Measurements from ENCODE around the gene CCDC57. TPM values are rescaled to one million over a fixed set of nuclear protein-coding genes. Genes with fewer than 3 reads are reported as not detected.

The CCDC57 gene
- polyA plus RNA-seq, 1 donor = 31.7 TPM

Other genes with a start within 250 kb of the CCDC57 start
- gene ASPSCR1, start 235.2 kb downstream of the CCDC57 start, polyA plus RNA-seq (ENCODE audit: insufficient read length) = 22.2 TPM
- 28.6 TPM for gene CENPX, start 190.0 kb downstream of the CCDC57 start, polyA plus RNA-seq (ENCODE audit: insufficient read length)
- gene LRRC45, start 189.5 kb downstream of the CCDC57 start, polyA plus RNA-seq (ENCODE audit: insufficient read length) = 8.4 TPM
- 6.0 TPM for gene RAC3, start 181.2 kb downstream of the CCDC57 start, polyA plus RNA-seq (ENCODE audit: insufficient read length)
- 32.8 TPM for gene DCXR, start 175.1 kb downstream of the CCDC57 start, polyA plus RNA-seq (ENCODE audit: insufficient read length)
- gene RFNG, start 161.0 kb downstream of the CCDC57 start, polyA plus RNA-seq (ENCODE audit: insufficient read length) = 31.0 TPM
- 69.4 TPM for gene GPS1, start 160.9 kb downstream of the CCDC57 start, polyA plus RNA-seq (ENCODE audit: insufficient read length)
- gene DUS1L, start 147.0 kb downstream of the CCDC57 start, polyA plus RNA-seq (ENCODE audit: insufficient read length) = 60.1 TPM
- 24.6 TPM for gene FASN, start 114.6 kb downstream of the CCDC57 start, polyA plus RNA-seq (ENCODE audit: insufficient read length)
- 29.7 TPM for gene SLC16A3, start 16.2 kb upstream of the CCDC57 start, polyA plus RNA-seq (ENCODE audit: insufficient read length)
- 63.5 TPM for gene CSNK1D, start 60.9 kb upstream of the CCDC57 start, polyA plus RNA-seq (ENCODE audit: insufficient read length)
- 0.43 TPM for gene CD7, start 104.8 kb upstream of the CCDC57 start, polyA plus RNA-seq (ENCODE audit: insufficient read length)
- gene SECTM1, start 120.9 kb upstream of the CCDC57 start, polyA plus RNA-seq (ENCODE audit: insufficient read length) = 3.3 TPM
- gene TEX19, start 146.4 kb upstream of the CCDC57 start, polyA plus RNA-seq (ENCODE audit: insufficient read length) = not detected
- gene UTS2R, start 158.9 kb upstream of the CCDC57 start, polyA plus RNA-seq (ENCODE audit: insufficient read length) = 5.8 TPM
- 19.6 TPM for gene HEXD, start 205.5 kb upstream of the CCDC57 start, polyA plus RNA-seq (ENCODE audit: insufficient read length)
- 17.9 TPM for gene OGFOD3, start 205.7 kb upstream of the CCDC57 start, polyA plus RNA-seq (ENCODE audit: insufficient read length)
- gene CYBC1, start 237.9 kb upstream of the CCDC57 start, polyA plus RNA-seq (ENCODE audit: insufficient read length) = 25.2 TPM
- gene NARF, start 245.9 kb upstream of the CCDC57 start, polyA plus RNA-seq (ENCODE audit: insufficient read length) = 60.0 TPM

Measured in forelimb muscle (tissue), 1 donor.